Parathyroid adenoma (tissue), 2 donors: Measurements from ENCODE around the gene WDR62.
A peak's percentile ranks its signal among the peaks of the same experiment; 100 is the strongest.

Experiments used
- H2AFZ ChIP-seq: fragments of 300-600 bp; sonication (generic); one replicate; pipeline ENCODE4 v1.7.0; 2017; ENCODE audit warnings: antibody characterized with exemption, mild to moderate bottlenecking
- H3K27ac ChIP-seq: fragments of 300-600 bp; sonication (generic); one replicate; pipeline ENCODE4 v1.7.0; 2017
- H3K27me3 ChIP-seq: fragments of 300-600 bp; sonication (generic); one replicate; pipeline ENCODE4 v1.7.0; 2017; ENCODE audit warnings: low read length; ENCODE audit not compliant: control insufficient read depth, insufficient read depth
- H3K36me3 ChIP-seq: fragments of 300-600 bp; sonication (generic); one replicate; pipeline ENCODE4 v1.7.0; 2017; ENCODE audit warnings: low read length; ENCODE audit not compliant: control insufficient read depth, insufficient read depth
- H3K4me1 ChIP-seq: fragments of 300-600 bp; sonication (generic); one replicate; pipeline ENCODE4 v1.7.0; 2017; ENCODE audit warnings: control low read depth
- H3K4me2 ChIP-seq: fragments of 300-600 bp; sonication (generic); one replicate; pipeline ENCODE4 v1.7.0; 2017; ENCODE audit warnings: low read length
- H3K4me3 ChIP-seq: fragments of 300-600 bp; sonication (generic); one replicate; pipeline ENCODE4 v1.7.0; 2017; ENCODE audit warnings: low read depth, low read length
- H3K79me2 ChIP-seq: fragments of 300-600 bp; sonication (generic); one replicate; pipeline ENCODE4 v1.7.0; 2017; ENCODE audit warnings: control low read depth
- H3K9ac ChIP-seq: fragments of 300-600 bp; sonication (generic); one replicate; pipeline ENCODE4 v1.7.0; 2017; ENCODE audit warnings: mild to moderate bottlenecking
- H3K9me3 ChIP-seq: fragments of 300-600 bp; sonication (generic); one replicate; pipeline ENCODE4 v1.7.0; 2017; ENCODE audit warnings: low read length; ENCODE audit not compliant: control insufficient read depth
- CTCF ChIP-seq: fragments of 300-600 bp; sonication (generic); IDR thresholded peaks from one replicate; pipeline ENCODE4 v1.7.0; 2017; ENCODE audit warnings: antibody characterized with exemption, mild to moderate bottlenecking
- donor health status: primary hyperparathyroidism.

Gene WDR62

GRCh38 chr19:36115453-36116343 is 61.0 kb downstream of the WDR62 start, which contains the start of gene TBCB:
Gene TBCB, plus strand, starts transcription at chr19:36115468. Its CDS starts 93 bp downstream, at chr19:36115561.
- Histone ChIP-seq H3K79me2 (peaks cover 4% of the 10 kb centered on the region), H3K4me3 (peak within 1 kb of the TSS; percentile 68), H3K36me3 (no peaks in the 10 kb centered on the region), H2AFZ (peak within 1 kb of the TSS; percentile 83), H3K9ac (peak within 1 kb of the TSS; percentile 38), H3K27me3 (no peaks in the 10 kb centered on the region), H3K27ac (peak within 1 kb of the TSS; percentile 91), H3K4me1 (peaks cover 5% of the 10 kb centered on the region), H3K9me3 (no peaks in the 10 kb centered on the region), H3K4me2 (peak within 1 kb of the TSS; percentile 83)
- no peak for TF ChIP-seq CTCF

- H3K4me1 ChIP-seq = peaks cover 5% of the 10 kb centered on the region
- H3K9me3 ChIP-seq = no peaks in the 10 kb centered on the region
- peak overlapping the region; percentile 91 for H3K27ac ChIP-seq
- no peak for TF ChIP-seq CTCF
- H3K4me2 ChIP-seq = peak overlapping the region; percentile 83
- no peak overlapping the region for H3K9ac ChIP-seq
- no peak overlapping the region for H3K4me3 ChIP-seq
- no peaks in the 10 kb centered on the region for H3K27me3 ChIP-seq
- H3K36me3 ChIP-seq = no peaks in the 10 kb centered on the region
- H3K79me2 ChIP-seq = peaks cover 4% of the 10 kb centered on the region
- H2AFZ ChIP-seq = no peak overlapping the region
Observed at GRCh38 chr19:36116344-36116637, 61.6 kb downstream of the WDR62 start.

GRCh38 chr19:36120092-36120983 is 65.6 kb downstream of the WDR62 start:
- Histone ChIP-seq H3K9me3 (no peaks in the 10 kb centered on the region), H3K9ac (no peak overlapping the region), H3K79me2 (peaks cover 4% of the 10 kb centered on the region), H3K4me1 (peaks cover 3% of the 10 kb centered on the region), H2AFZ (no peak overlapping the region), H3K4me2 (no peak overlapping the region), H3K36me3 (no peaks in the 10 kb centered on the region), H3K27ac (no peak overlapping the region), H3K4me3 (no peak overlapping the region), H3K27me3 (no peaks in the 10 kb centered on the region)
- no peak for TF ChIP-seq CTCF

- no peak for TF ChIP-seq CTCF
- Histone ChIP-seq H3K4me2 (no peak overlapping the region), H3K9ac (no peak overlapping the region), H2AFZ (no peak overlapping the region), H3K4me3 (no peak overlapping the region), H3K27ac (no peak overlapping the region), H3K27me3 (no peaks in the 10 kb centered on the region), H3K9me3 (no peaks in the 10 kb centered on the region), H3K79me2 (peaks cover 4% of the 10 kb centered on the region), H3K36me3 (no peaks in the 10 kb centered on the region), H3K4me1 (peaks cover 3% of the 10 kb centered on the region)
Observed at GRCh38 chr19:36120984-36121358, 66.3 kb downstream of the WDR62 start.
